ENCODE data around the gene F2RL1. TPM values are rescaled to one million over a fixed set of nuclear protein-coding genes. Genes with fewer than 3 reads are reported as not detected.

Gene F2RL1
- total and polyA plus RNA-seq, 2 of the 8 experiments (the other 6 are each of a cell fraction or from before 2014, with no cell fraction given): 23.2 to 26.6 TPM

GRCh38 chr5:76807296-76807695, 11.5 kb upstream of the F2RL1 start (continued):
- TF ChIP-seq CHD7 (IDR thresholded peaks at IDR 0.05; ENCODE audit: insufficient replicate concordance, low read length) (no peak), POLR2AphosphoS5 (IDR thresholded peaks at IDR 0.05; ENCODE audit: low read depth, low read length) (peak; percentile 38; the same call in 1 of the 2 replicates), SIN3A (conservative IDR thresholded peaks at IDR 0.05 in 1 of 2, IDR thresholded peaks at IDR 0.05 in 1 of 2; ENCODE audit: low read depth in 1 of 2, low read length in 2 of 2) (peak in 1 of 2 experiments; percentile 62; a peak in 1 of 4 replicates)
